ENCODE data around the gene VEZT. TPM values are rescaled to one million over a fixed set of nuclear protein-coding genes. Genes with fewer than 3 reads are reported as not detected.
A peak's percentile ranks its signal among the peaks of the same experiment; 100 is the strongest.

The VEZT gene
- total RNA-seq, 2 experiments from 2014 or later: 57.7 to 77.1 TPM

DNA sequence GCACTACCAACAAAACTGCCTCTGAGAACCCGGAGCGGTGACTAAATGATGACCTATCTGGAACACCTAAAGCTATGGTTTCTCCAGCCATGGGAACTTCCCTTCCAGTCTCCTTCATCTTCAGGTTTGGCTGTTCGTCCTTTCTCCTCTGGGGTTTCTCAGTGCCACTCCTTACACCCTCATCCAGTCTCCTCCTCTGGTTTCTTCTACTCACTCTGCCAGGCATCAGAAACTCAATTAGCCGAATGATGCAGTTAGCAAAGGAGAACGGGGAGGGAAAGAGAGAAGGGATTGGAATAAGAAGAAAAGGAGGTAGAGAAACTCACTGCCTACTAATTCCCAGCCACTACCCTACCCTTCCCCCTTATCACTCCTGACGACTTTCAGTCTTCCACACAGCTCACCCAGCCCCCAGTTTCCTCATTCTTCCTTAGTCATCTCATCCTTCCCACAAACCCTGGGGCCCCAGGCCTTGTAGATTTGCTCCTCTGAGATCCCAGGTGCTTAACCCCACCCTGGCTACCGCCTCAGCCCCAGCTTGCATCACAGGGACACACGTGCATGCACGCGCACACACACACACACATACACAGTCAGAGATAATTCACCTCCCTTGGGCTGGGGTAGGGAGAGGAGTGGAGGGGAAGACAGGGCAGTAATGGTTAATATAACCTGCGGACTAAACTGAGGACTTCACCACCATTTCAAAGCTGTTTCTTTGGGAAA lies 13.3 kb upstream of the VEZT start:
- CTCF ChIA-PET (ENCODE audit: unreplicated experiment): no interaction called here
- H3K27ac ChIP-seq (ENCODE audit: low read depth, low read length, poor library complexity, severe bottlenecking): no peak overlapping the region
- no peak for TF ChIP-seq CTCF (conservative IDR thresholded peaks at IDR 0.05; ENCODE audit: low read length)
- POLR2A ChIA-PET: interaction anchor here (0.8 kb wide), 1 partner anchor 66 kb away, joined by 3 read pairs; no protein-coding TSS in a partner anchor
- H4K20me1 ChIP-seq (ENCODE audit: insufficient read depth, low read length): no peaks in the 10 kb centered on the region
- H3K79me2 ChIP-seq (ENCODE audit: insufficient read depth, low read depth, low read length): peaks cover 27% of the 10 kb centered on the region
- intact Hi-C loops (cut with micrococcal nuclease; ENCODE audit: unreplicated experiment): no loop called here
- no TSS peak for BruUV-seq (replicated peaks)
- peaks cover 59% of the 10 kb centered on the region for H3K4me1 ChIP-seq (ENCODE audit: insufficient read depth, low read length, poor library complexity, severe bottlenecking)
- H3K9me2 ChIP-seq (ENCODE audit: insufficient read depth, low read length): no peaks in the 10 kb centered on the region
- H3K36me3 ChIP-seq (ENCODE audit: insufficient read depth, low read length): no peaks in the 10 kb centered on the region; the same call in 1 of the 2 replicates
- H3K4me3 ChIP-seq (ENCODE audit: low read depth, low read length, poor library complexity, severe bottlenecking): no peak overlapping the region
- H3K4me2 ChIP-seq (ENCODE audit: low read length): 0 out of 2 replicates have a peak overlapping the region, but pooled peaks have one; percentile 73
- H3K9me3 ChIP-seq (ENCODE audit: low read length): no peaks in the 10 kb centered on the region
- no peak overlapping the region for H2AFZ ChIP-seq (ENCODE audit: low read length)
- DNase-seq (ENCODE audit: low spot score): no peak

DNA sequence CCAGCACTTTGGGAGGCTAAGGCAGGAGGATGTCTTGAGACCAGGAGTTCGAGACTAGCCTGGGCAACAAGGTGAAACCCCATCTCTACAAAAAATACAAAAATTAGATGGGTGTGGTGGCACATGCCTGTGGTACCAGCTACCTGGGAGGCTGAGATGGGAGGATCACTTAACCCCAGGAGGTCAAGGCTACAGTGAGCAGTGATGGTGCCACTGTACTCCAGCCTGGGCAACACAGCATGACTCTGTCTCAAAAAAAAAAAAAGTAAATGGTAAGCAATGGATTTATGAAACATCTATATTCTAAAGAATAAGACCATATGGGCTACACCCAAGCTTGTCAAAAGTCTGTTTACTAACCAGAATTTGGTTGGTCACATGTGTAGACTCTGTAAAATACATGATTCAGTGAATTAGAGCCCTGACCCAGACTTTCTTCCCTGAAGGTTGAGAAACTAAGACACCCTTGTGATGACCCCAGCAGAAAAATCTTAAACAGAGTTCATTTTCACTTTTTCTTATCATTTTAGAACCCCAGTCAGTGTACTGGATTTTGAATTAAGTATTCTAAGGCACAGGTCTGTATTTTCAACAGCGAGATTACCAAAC lies 12.5 kb upstream of the VEZT start:
- Histone ChIP-seq H3K79me2 (ENCODE audit: insufficient read depth, low read depth, low read length) (peaks cover 19% of the 10 kb centered on the region), H2AFZ (ENCODE audit: low read length) (no peak overlapping the region), H3K9me2 (ENCODE audit: insufficient read depth, low read length) (no peaks in the 10 kb centered on the region), H3K4me1 (ENCODE audit: insufficient read depth, low read length, poor library complexity, severe bottlenecking) (peaks cover 51% of the 10 kb centered on the region), H3K36me3 (ENCODE audit: insufficient read depth, low read length) (no peaks in the 10 kb centered on the region; the same call in 1 of the 2 replicates), H3K27ac (ENCODE audit: low read depth, low read length, poor library complexity, severe bottlenecking) (peak overlapping the region; percentile 10), H3K4me3 (ENCODE audit: low read depth, low read length, poor library complexity, severe bottlenecking) (no peak overlapping the region), H3K4me2 (ENCODE audit: low read length) (no peak overlapping the region), H3K9me3 (ENCODE audit: low read length) (no peaks in the 10 kb centered on the region), H4K20me1 (ENCODE audit: insufficient read depth, low read length) (no peaks in the 10 kb centered on the region)
- DNase-seq (ENCODE audit: low spot score): no peak
- BruUV-seq (replicated peaks): no TSS peak
- ChIA-PET CTCF (ENCODE audit: unreplicated experiment) (no interaction called here), POLR2A (interaction anchor here (0.7 kb wide), 1 partner anchor 9 kb away, joined by 3 read pairs; no protein-coding TSS in a partner anchor)
- TF ChIP-seq EZH2phosphoT487 (IDR thresholded peaks at IDR 0.05; ENCODE audit: borderline replicate concordance, low read depth, low read length) (no peak), CTCF (conservative IDR thresholded peaks at IDR 0.05; ENCODE audit: low read length) (no peak)
- intact Hi-C loops (cut with micrococcal nuclease; ENCODE audit: unreplicated experiment): no loop called here

DNA sequence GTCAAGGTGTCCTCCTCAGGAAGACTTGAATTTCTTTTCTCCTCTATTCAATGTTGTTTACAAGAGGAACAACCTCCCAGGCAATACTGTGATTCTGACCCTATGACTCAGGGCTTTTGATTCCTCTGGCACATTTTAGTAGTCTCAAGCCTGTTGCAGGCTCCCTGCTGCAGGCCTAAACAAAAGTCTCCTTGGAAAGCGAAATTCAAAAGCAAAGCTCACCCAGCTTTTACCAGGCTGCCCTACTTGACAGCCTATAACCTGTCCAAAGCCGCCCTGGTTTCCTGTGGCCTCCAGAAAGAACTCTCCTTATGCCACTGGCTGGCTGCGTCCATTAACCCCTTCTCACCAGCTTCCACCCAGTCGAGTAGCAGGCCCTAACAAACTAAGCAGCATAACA lies 11.9 kb upstream of the VEZT start:
- TF ChIP-seq EZH2phosphoT487 (IDR thresholded peaks at IDR 0.05; ENCODE audit: borderline replicate concordance, low read depth, low read length) (no peak), CTCF (conservative IDR thresholded peaks at IDR 0.05; ENCODE audit: low read length) (no peak)
- Histone ChIP-seq H3K36me3 (ENCODE audit: insufficient read depth, low read length) (no peaks in the 10 kb centered on the region; the same call in 1 of the 2 replicates), H3K4me3 (ENCODE audit: low read depth, low read length, poor library complexity, severe bottlenecking) (no peak overlapping the region), H3K9me3 (ENCODE audit: low read length) (no peaks in the 10 kb centered on the region), H3K4me2 (ENCODE audit: low read length) (no peak overlapping the region; the same call in 1 of the 2 replicates), H3K79me2 (ENCODE audit: insufficient read depth, low read depth, low read length) (peaks cover 13% of the 10 kb centered on the region), H3K9me2 (ENCODE audit: insufficient read depth, low read length) (no peaks in the 10 kb centered on the region), H3K4me1 (ENCODE audit: insufficient read depth, low read length, poor library complexity, severe bottlenecking) (peaks cover 45% of the 10 kb centered on the region), H2AFZ (ENCODE audit: low read length) (no peak overlapping the region), H3K27ac (ENCODE audit: low read depth, low read length, poor library complexity, severe bottlenecking) (peak overlapping the region; percentile 10), H4K20me1 (ENCODE audit: insufficient read depth, low read length) (no peaks in the 10 kb centered on the region)
- ChIA-PET POLR2A (interaction anchor here (0.7 to 1.0 kb wide), 2 partner anchors 8 to 10 kb away, joined by 3 to 4 read pairs; no protein-coding TSS in a partner anchor), CTCF (ENCODE audit: unreplicated experiment) (no interaction called here)
- DNase-seq (ENCODE audit: low spot score): no peak
- no TSS peak for BruUV-seq (replicated peaks)
- intact Hi-C loops (cut with micrococcal nuclease; ENCODE audit: unreplicated experiment): no loop called here

Measured in OCI-LY7 (cell line).